GM06990 (cell line): Measurements from ENCODE around the gene GATA1.

Experiments used
- DNase-seq: peaks from one replicate; pipeline ENCODE4 v3.0.0-alpha.2; 2011; ENCODE audit not compliant: insufficient read length; ENCODE audit errors: extremely low read depth
- H3K27me3 ChIP-seq: replicated peaks from 2 replicates; pipeline ENCODE4 v1.6.0; 2011; ENCODE audit warnings: low read length; ENCODE audit not compliant: control insufficient read depth, insufficient read depth
- H3K36me3 ChIP-seq: 2 replicates; pipeline ENCODE4 v1.5.1; 2011; ENCODE audit warnings: low read length; ENCODE audit not compliant: control insufficient read depth, insufficient read depth
- H3K4me3 ChIP-seq: replicated peaks from 2 replicates; pipeline ENCODE4 v1.5.1; 2011; ENCODE audit warnings: low read depth, mild to moderate bottlenecking, control low read depth, low read length
- CTCF ChIP-seq: IDR thresholded peaks from 2 replicates; pipeline ENCODE4 v1.5.1; 2011; ENCODE audit warnings: low read length, control low read depth, mild to moderate bottlenecking, inconsistent platforms; ENCODE audit not compliant: insufficient read depth, poor library complexity, severe bottlenecking

GATA1 gene

GRCh38 chrX:48806081-48806480 lies 19.7 kb downstream of the GATA1 start:
- Histone ChIP-seq H3K27me3 (no peaks in the 10 kb centered on the region), H3K4me3 (no peak overlapping the region), H3K36me3 (peaks cover 3% of the 10 kb centered on the region; the same call in 1 of the 2 replicates)
- TF ChIP-seq CTCF, result no peak
- no peak for DNase-seq

GRCh38 chrX:48813644-48814043 lies 27.3 kb downstream of the GATA1 start:
- DNase-seq, result no peak
- Histone ChIP-seq H3K36me3 (no peaks in the 10 kb centered on the region; the same call in 1 of the 2 replicates), H3K27me3 (no peaks in the 10 kb centered on the region), H3K4me3 (no peak overlapping the region)
- no peak for TF ChIP-seq CTCF

DNA sequence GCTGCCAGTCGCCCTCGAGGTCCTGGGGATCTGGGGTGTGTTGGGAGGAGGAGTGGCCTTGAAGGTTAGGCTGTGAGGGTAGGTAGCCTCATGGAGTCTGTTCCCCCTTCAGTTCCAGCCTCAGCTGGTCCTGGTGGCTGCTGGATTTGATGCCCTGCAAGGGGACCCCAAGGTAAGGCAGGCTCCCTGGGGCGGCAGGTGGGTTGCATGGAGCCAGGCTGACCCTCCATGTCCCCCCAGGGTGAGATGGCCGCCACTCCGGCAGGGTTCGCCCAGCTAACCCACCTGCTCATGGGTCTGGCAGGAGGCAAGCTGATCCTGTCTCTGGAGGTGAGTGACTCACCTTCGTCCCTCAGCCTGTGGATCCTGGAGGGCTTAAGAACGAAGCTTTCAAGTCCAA lies 28.3 kb downstream of the GATA1 start:
- Histone ChIP-seq H3K27me3 (no peaks in the 10 kb centered on the region), H3K36me3 (no peaks in the 10 kb centered on the region; the same call in 1 of the 2 replicates), H3K4me3 (no peak overlapping the region)
- no peak for DNase-seq
- TF ChIP-seq CTCF, result no peak

- H3K36me3 ChIP-seq, result no peaks in the 10 kb centered on the region; the same call in 1 of the 2 replicates
- no peaks in the 10 kb centered on the region for H3K27me3 ChIP-seq
- TF ChIP-seq CTCF, result no peak
- no peak for DNase-seq
- H3K4me3 ChIP-seq, result no peak overlapping the region
These were observed 28.9 kb downstream of the GATA1 start for GRCh38 chrX:48815266-48815665.

- H3K36me3 ChIP-seq, result no peaks in the 10 kb centered on the region; the same call in 1 of the 2 replicates
- no peaks in the 10 kb centered on the region for H3K27me3 ChIP-seq
- TF ChIP-seq CTCF, result no peak
- DNase-seq, result no peak
- no peak overlapping the region for H3K4me3 ChIP-seq
These were observed 29.8 kb downstream of the GATA1 start for GRCh38 chrX:48816014-48816810.

- H3K27me3 ChIP-seq, result no peaks in the 10 kb centered on the region
- DNase-seq, result no peak
- no peak overlapping the region for H3K4me3 ChIP-seq
- TF ChIP-seq CTCF, result no peak
- H3K36me3 ChIP-seq, result peaks cover 1% of the 10 kb centered on the region; the same call in 1 of the 2 replicates
These were observed 31.7 kb downstream of the GATA1 start for GRCh38 chrX:48818098-48818497.
